HG02610 (cell line): ENCODE data around the gene PPP1R3D.
"Not testable (repeated sequence)": the region's sequence is repeated elsewhere in the genome, so short reads cannot be mapped to it uniquely, and the experiment has no call there.

Experiments used
- ATAC-seq: cut with Tn5 transposase; IDR thresholded peaks from one replicate; pipeline ENCODE4 v1.9.1; 2021; ENCODE audit warnings: mild to moderate bottlenecking, moderate library complexity; ENCODE audit not compliant: unreplicated experiment

PPP1R3D gene

GRCh38 chr20:59925899-59926298, 14.2 kb downstream of the PPP1R3D start:
- no peak for ATAC-seq

GRCh38 chr20:59925359-59925758, 14.7 kb downstream of the PPP1R3D start:
- ATAC-seq: no peak

GRCh38 chr20:59923514-59923913, 16.6 kb downstream of the PPP1R3D start:
- ATAC-seq: no peak

GRCh38 chr20:59920944-59921343, 19.2 kb downstream of the PPP1R3D start:
- no peak for ATAC-seq

- no peak for ATAC-seq
These were observed 27.5 kb downstream of the PPP1R3D start for GRCh38 chr20:59912609-59913008.

GRCh38 chr20:59911041-59911440, 29.1 kb downstream of the PPP1R3D start:
- ATAC-seq: no peak

- ATAC-seq: no peak
These were observed 31.2 kb downstream of the PPP1R3D start for GRCh38 chr20:59908855-59909254.

- ATAC-seq: no peak
These were observed 36.5 kb downstream of the PPP1R3D start for GRCh38 chr20:59903621-59904020.

GRCh38 chr20:59902470-59902869, 37.6 kb downstream of the PPP1R3D start:
- ATAC-seq: no peak

GRCh38 chr20:59895908-59896307, 44.2 kb downstream of the PPP1R3D start:
- no peak for ATAC-seq

- no peak for ATAC-seq
These were observed 48.5 kb downstream of the PPP1R3D start for GRCh38 chr20:59891581-59891980.

GRCh38 chr20:59890035-59890434, 50.1 kb downstream of the PPP1R3D start:
- not testable (repeated sequence) for ATAC-seq

GRCh38 chr20:59888050-59888449, 52.1 kb downstream of the PPP1R3D start:
- no peak for ATAC-seq
